ENCODE data around the gene ARHGAP44. TPM values are rescaled to one million over a fixed set of nuclear protein-coding genes. Genes with fewer than 3 reads are reported as not detected.

Gene ARHGAP44
- total and polyA plus RNA-seq, 10 donors: 0.54 to 2.6 (median 1.6) TPM

DNA sequence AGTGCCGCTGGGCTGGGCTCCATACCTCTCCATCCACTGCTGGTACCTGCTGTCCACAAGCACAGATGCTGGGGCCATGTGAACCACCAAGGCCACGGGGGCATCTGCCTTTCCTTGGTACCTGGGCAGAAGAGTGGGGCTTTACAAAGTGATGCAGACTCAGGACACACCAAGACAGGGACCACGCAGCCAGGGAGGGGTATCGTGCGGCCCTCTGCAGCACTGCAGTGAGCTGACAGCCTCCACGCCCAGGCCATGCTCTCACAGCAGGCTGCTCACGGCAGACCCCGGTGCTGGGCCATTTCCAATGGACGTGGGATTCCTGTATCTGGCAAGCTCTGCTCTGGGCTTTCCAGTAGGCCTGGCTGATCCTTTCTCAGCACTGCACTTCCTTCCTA, 214.2 kb downstream of the ARHGAP44 start:
- 20 to 88% (median 82%) methylated on average over 1 to 9 of the region's 9 CpGs for WGBS, 5 donors
- intact Hi-C loops (cut with DNase I; ENCODE audit: low total_unique reads): loop anchor here (10.0 kb wide), 2 partner anchors 459 to 749 kb away; no protein-coding TSS in a partner anchor
- TF ChIP-seq, protein P1, sequence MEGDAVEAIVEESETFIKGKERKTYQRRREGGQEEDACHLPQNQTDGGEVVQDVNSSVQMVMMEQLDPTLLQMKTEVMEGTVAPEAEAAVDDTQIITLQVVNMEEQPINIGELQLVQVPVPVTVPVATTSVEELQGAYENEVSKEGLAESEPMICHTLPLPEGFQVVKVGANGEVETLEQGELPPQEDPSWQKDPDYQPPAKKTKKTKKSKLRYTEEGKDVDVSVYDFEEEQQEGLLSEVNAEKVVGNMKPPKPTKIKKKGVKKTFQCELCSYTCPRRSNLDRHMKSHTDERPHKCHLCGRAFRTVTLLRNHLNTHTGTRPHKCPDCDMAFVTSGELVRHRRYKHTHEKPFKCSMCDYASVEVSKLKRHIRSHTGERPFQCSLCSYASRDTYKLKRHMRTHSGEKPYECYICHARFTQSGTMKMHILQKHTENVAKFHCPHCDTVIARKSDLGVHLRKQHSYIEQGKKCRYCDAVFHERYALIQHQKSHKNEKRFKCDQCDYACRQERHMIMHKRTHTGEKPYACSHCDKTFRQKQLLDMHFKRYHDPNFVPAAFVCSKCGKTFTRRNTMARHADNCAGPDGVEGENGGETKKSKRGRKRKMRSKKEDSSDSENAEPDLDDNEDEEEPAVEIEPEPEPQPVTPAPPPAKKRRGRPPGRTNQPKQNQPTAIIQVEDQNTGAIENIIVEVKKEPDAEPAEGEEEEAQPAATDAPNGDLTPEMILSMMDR (IDR thresholded peaks at IDR 0.05 in 8 of 11, conservative IDR thresholded peaks at IDR 0.05 in 3 of 11): peak in 5 of 11 experiments; percentile 15 to 62 (median 48)
- TF ChIP-seq POLR2A (IDR thresholded peaks at IDR 0.05): no peak
- TF ChIP-seq POLR2AphosphoS5 (IDR thresholded peaks at IDR 0.05): peak in 1 of 3 donors; percentile 13

GRCh38 chr17:13003927-13004326, 214.6 kb downstream of the ARHGAP44 start:
- WGBS, 5 donors: 89 to 93% (median 91%) methylated on average over 6 of the region's 6 CpGs
- DNase-seq: no peak
- Histone ChIP-seq H3K27ac (no peak overlapping the region), H3K27me3 (replicated peaks in 1 of 7) (no peaks in the 10 kb centered on the region), H3K36me3 (peaks cover 5 to 100% (median 96%) of the 10 kb centered on the region in 6 donors), H3K9me3 (no peaks in the 10 kb centered on the region), H3K4me1 (peaks cover 0 to 10% (median 0%) of the 10 kb centered on the region in 6 donors), H3K4me3 (no peak overlapping the region)
- TF ChIP-seq, protein P1 (IDR thresholded peaks at IDR 0.05 in 8 of 11, conservative IDR thresholded peaks at IDR 0.05 in 3 of 11): no peak
- TF ChIP-seq POLR2AphosphoS5 (IDR thresholded peaks at IDR 0.05) (no peak), POLR2A (IDR thresholded peaks at IDR 0.05) (no peak)
- intact Hi-C loops (cut with DNase I; ENCODE audit: low total_unique reads): loop anchor here (10.0 kb wide), 2 partner anchors 459 to 749 kb away; no protein-coding TSS in a partner anchor

More for the DNA sequence above, 214.2 kb downstream of the ARHGAP44 start:
- Histone ChIP-seq H3K9me3 (no peaks in the 10 kb centered on the region), H3K27me3 (replicated peaks in 1 of 7) (no peaks in the 10 kb centered on the region), H3K36me3 (peaks cover 5 to 100% (median 96%) of the 10 kb centered on the region in 6 donors), H3K27ac (no peak overlapping the region), H3K4me3 (no peak overlapping the region), H3K4me1 (peaks cover 0 to 10% (median 0%) of the 10 kb centered on the region in 6 donors)
- peak; percentile 71 for DNase-seq

- Histone ChIP-seq H3K4me3 (no peak overlapping the region), H3K36me3 (peaks cover 5 to 100% (median 94%) of the 10 kb centered on the region in 6 donors), H3K27ac (no peak overlapping the region), H3K27me3 (replicated peaks in 1 of 7) (no peaks in the 10 kb centered on the region), H3K4me1 (peaks cover 0 to 10% (median 0%) of the 10 kb centered on the region in 6 donors), H3K9me3 (no peaks in the 10 kb centered on the region)
- intact Hi-C loops (cut with DNase I; ENCODE audit: low total_unique reads): loop anchor here (10.0 kb wide), 2 partner anchors 460 to 750 kb away; no protein-coding TSS in a partner anchor
- no peak for DNase-seq
- 76 to 92% (median 89%) methylated on average over 4 of the region's 4 CpGs for WGBS, 5 donors
- no peak for TF ChIP-seq POLR2AphosphoS5 (IDR thresholded peaks at IDR 0.05)
- no peak for TF ChIP-seq POLR2A (IDR thresholded peaks at IDR 0.05)
- TF ChIP-seq, protein P1 (IDR thresholded peaks at IDR 0.05 in 8 of 11, conservative IDR thresholded peaks at IDR 0.05 in 3 of 11): no peak
These were observed 215.0 kb downstream of the ARHGAP44 start for GRCh38 chr17:13004336-13004735.

DNA sequence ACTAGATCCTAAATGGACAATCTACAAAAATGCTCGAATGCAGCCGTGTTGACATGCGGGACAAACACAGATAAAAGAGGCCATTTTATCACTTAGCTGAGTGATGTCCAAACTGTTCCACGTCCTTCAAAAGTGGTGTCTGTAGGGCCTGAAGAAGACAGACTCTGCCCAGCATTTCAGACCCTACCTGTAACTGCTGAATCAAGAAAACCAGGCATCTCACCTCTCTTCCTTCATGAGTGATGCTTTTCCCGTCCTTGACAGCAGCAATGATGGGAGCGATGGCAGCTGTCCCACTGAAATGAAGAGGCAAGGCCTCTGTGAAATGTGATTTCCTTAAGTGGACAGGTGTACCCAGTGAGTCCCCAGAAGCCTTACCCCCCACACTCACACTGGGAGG, 216.2 kb downstream of the ARHGAP44 start:
- peak; percentile 12 for DNase-seq
- intact Hi-C loops (cut with DNase I; ENCODE audit: low total_unique reads): loop anchor here (10.0 kb wide), 2 partner anchors 461 to 751 kb away; no protein-coding TSS in a partner anchor
- Histone ChIP-seq H3K9me3 (no peaks in the 10 kb centered on the region), H3K27ac (no peak overlapping the region), H3K36me3 (peaks cover 5 to 100% (median 94%) of the 10 kb centered on the region in 6 donors), H3K4me1 (peaks cover 0 to 10% (median 0%) of the 10 kb centered on the region in 6 donors), H3K27me3 (replicated peaks in 1 of 7) (no peaks in the 10 kb centered on the region), H3K4me3 (no peak overlapping the region)
- WGBS, 5 donors: 93 to 95% (median 94%) methylated on average over 6 of the region's 6 CpGs
- TF ChIP-seq POLR2AphosphoS5 (IDR thresholded peaks at IDR 0.05) (no peak), POLR2A (IDR thresholded peaks at IDR 0.05) (no peak)
- TF ChIP-seq, protein P1 (IDR thresholded peaks at IDR 0.05 in 8 of 11, conservative IDR thresholded peaks at IDR 0.05 in 3 of 11): no peak

Measured in spleen (tissue), 11 donors.